GM18870 (cell line): ENCODE measurements around the gene CLEC2A.
"Not testable (repeated sequence)": the region's sequence is repeated elsewhere in the genome, so short reads cannot be mapped to it uniquely, and the experiment has no call there.

Source experiments
- ATAC-seq: cut with Tn5 transposase; IDR thresholded peaks from one replicate; pipeline ENCODE4 v1.9.1; 2021; ENCODE audit warnings: moderate library complexity; ENCODE audit not compliant: unreplicated experiment

Gene CLEC2A

GRCh38 chr12:9883175-9883574 is 49.0 kb downstream of the CLEC2A start:
- no peak for ATAC-seq

- no peak for ATAC-seq
Measured at GRCh38 chr12:9881988-9882387, 50.2 kb downstream of the CLEC2A start.

- ATAC-seq: no peak
Measured at GRCh38 chr12:9881246-9881645, 50.9 kb downstream of the CLEC2A start, which contains the start of gene KLRF2. KLRF2 (plus strand) TSS chr12:9881489; CDS start chr12:9881596, 107 bp downstream.

GRCh38 chr12:9880532-9881078 is 51.6 kb downstream of the CLEC2A start:
- ATAC-seq: no peak

- ATAC-seq: not testable (repeated sequence)
Measured at GRCh38 chr12:9876120-9876519, 56.0 kb downstream of the CLEC2A start.

- ATAC-seq: no peak
Measured at GRCh38 chr12:9872742-9873141, 59.4 kb downstream of the CLEC2A start.

GRCh38 chr12:9872162-9872561 is 60.0 kb downstream of the CLEC2A start:
- no peak for ATAC-seq

GRCh38 chr12:9870286-9870866 is 61.8 kb downstream of the CLEC2A start:
- no peak for ATAC-seq

- peak; percentile 40 for ATAC-seq
Measured at GRCh38 chr12:9869307-9870161, 62.6 kb downstream of the CLEC2A start, which contains the start of gene CLEC2B. CLEC2B (minus strand) TSS chr12:9869354.

GRCh38 chr12:9868951-9869306 is 63.2 kb downstream of the CLEC2A start:
- ATAC-seq: no peak

- ATAC-seq: no peak
Measured at GRCh38 chr12:9868311-9868801, 63.8 kb downstream of the CLEC2A start.

GRCh38 chr12:9867531-9867930 is 64.6 kb downstream of the CLEC2A start:
- ATAC-seq: no peak

- no peak for ATAC-seq
Measured at GRCh38 chr12:9866860-9867269, 65.3 kb downstream of the CLEC2A start.

GRCh38 chr12:9864913-9865675 is 67.1 kb downstream of the CLEC2A start:
- ATAC-seq: no peak
